ENCODE results near the gene RBM33.

GRCh38 chr7:155665079-155665956 is 20.9 kb downstream of the RBM33 start:
- TF ChIP-seq GLI2 (tag by site-specific recombination; IDR thresholded peaks at IDR 0.05; ENCODE audit: borderline replicate concordance, low read depth): no peak
- no peak for TF ChIP-seq ZNF239 (tag by site-specific recombination; IDR thresholded peaks at IDR 0.05)
- no peak for TF ChIP-seq ZNF544 (tag by site-specific recombination; IDR thresholded peaks at IDR 0.05)
- no peak for TF ChIP-seq ZNF214 (tag by site-specific recombination; IDR thresholded peaks at IDR 0.05; ENCODE audit: borderline replicate concordance)
- TF ChIP-seq ZNF132 (tag by site-specific recombination; IDR thresholded peaks at IDR 0.05; ENCODE audit: borderline replicate concordance): no peak
- no peak for TF ChIP-seq CTCF (tag by site-specific recombination; IDR thresholded peaks at IDR 0.05)
- no peak for TF ChIP-seq SALL2 (tag by site-specific recombination; IDR thresholded peaks at IDR 0.05; ENCODE audit: borderline replicate concordance)
- no peak for TF ChIP-seq ZNF433 (tag by site-specific recombination; IDR thresholded peaks at IDR 0.05; ENCODE audit: low read depth)
- no peak for TF ChIP-seq ZNF175 (tag by site-specific recombination; IDR thresholded peaks at IDR 0.05)
